Endodermal cell (in vitro differentiated cells): ENCODE results near the gene ERMAP. TPM values are rescaled to one million over a fixed set of nuclear protein-coding genes. Genes with fewer than 3 reads are reported as not detected.

ENCODE experiments used
- DNase-seq: peaks from one replicate; pipeline ENCODE4 v3.0.0-alpha.2; 2017
- H3K27ac ChIP-seq: 2 replicates; pipeline ENCODE4 v1.5.1; 2013; ENCODE audit warnings: mild to moderate bottlenecking, low read depth, low read length, moderate library complexity
- H3K27me3 ChIP-seq: 2 replicates; pipeline ENCODE4 v1.6.1; 2013; ENCODE audit warnings: mild to moderate bottlenecking, low read length, moderate library complexity; ENCODE audit not compliant: insufficient read depth, control insufficient read depth, poor library complexity, severe bottlenecking
- H3K36me3 ChIP-seq: 2 replicates; pipeline ENCODE4 v1.7.0; 2013; ENCODE audit warnings: mild to moderate bottlenecking, low read length, moderate library complexity; ENCODE audit not compliant: control insufficient read depth, insufficient read depth
- H3K4me1 ChIP-seq: one replicate; pipeline ENCODE4 v1.7.0; 2013; ENCODE audit warnings: low read length; ENCODE audit not compliant: control insufficient read depth, insufficient read depth
- H3K4me3 ChIP-seq: 2 replicates; pipeline ENCODE4 v1.5.1; 2013; ENCODE audit warnings: mild to moderate bottlenecking, low read length, moderate library complexity
- H3K9ac ChIP-seq: 2 replicates; pipeline ENCODE4 v1.6.1; 2013; ENCODE audit warnings: mild to moderate bottlenecking, low read length, moderate library complexity; ENCODE audit not compliant: poor library complexity, severe bottlenecking; ENCODE audit errors: extremely low read depth
- H3K9me3 ChIP-seq: 2 replicates; pipeline ENCODE4 v1.6.1; 2013; ENCODE audit warnings: mild to moderate bottlenecking, low read length, moderate library complexity; ENCODE audit not compliant: control insufficient read depth
- H3K27ac Mint-ChIP-seq: 2 replicates; pipeline ENCODE4 v1.8.0; 2020; ENCODE audit warnings: mixed read lengths
- H3K27me3 Mint-ChIP-seq: 2 replicates; pipeline ENCODE4 v1.8.0; 2021; ENCODE audit warnings: mild to moderate bottlenecking, mixed read lengths; ENCODE audit not compliant: insufficient read depth
- H3K36me3 Mint-ChIP-seq: 2 replicates; pipeline ENCODE4 v1.8.0; 2020; ENCODE audit warnings: low read depth, mixed read lengths
- H3K4me1 Mint-ChIP-seq: 2 replicates; pipeline ENCODE4 v1.8.0; 2020; ENCODE audit warnings: mixed read lengths
- H3K4me3 Mint-ChIP-seq: 2 replicates; pipeline ENCODE4 v1.8.0; 2020; ENCODE audit warnings: mild to moderate bottlenecking, moderate library complexity, mixed read lengths
- H3K9me3 Mint-ChIP-seq: 2 replicates; pipeline ENCODE4 v1.8.0; 2020; ENCODE audit warnings: mild to moderate bottlenecking, mixed read lengths
- CTCF ChIP-seq: fragments of 200-600 bp; sonication (generic); conservative IDR thresholded peaks from 2 replicates; pipeline ENCODE4 v1.5.0; 2021; ENCODE audit warnings: antibody characterized with exemption, mild to moderate bottlenecking
- WGBS, 2 experiments: methylation state at CpG; one replicate each; pipeline versions ENCODE4 v1.1.5 to v1.1.7; 2013; ENCODE audit warnings: missing lambda C conversion rate in 2 of 2, mixed read lengths in 1 of 2; ENCODE audit not compliant: insufficient coverage in 1 of 2, insufficient read length in 1 of 2; 5-methylcytosine and 5-hydroxymethylcytosine counted together
- total RNA-seq, 2 donors: library from RNA; stranded (reverse); fragmentation: NEBNext Ultra II Directional in 1 of 2; extraction: Animal tissue kit (Norgen Biotek cat#: 25700) in 1 of 2; gene quantifications; 2 replicates in 1 of 2; 3 replicates in 1 of 2; pipeline ENCODE4 v1.2.1, GENCODE V29; 2021

The ERMAP gene
- total RNA-seq, 2 donors from 2014 or later: 5.1 to 5.7 TPM

- Mint-ChIP-seq H3K4me1 (peaks cover 17% of the 10 kb centered on the region), H3K27ac (no peak overlapping the region), H3K4me3 (no peak overlapping the region), H3K27me3 (no peaks in the 10 kb centered on the region), H3K36me3 (peaks cover 31% of the 10 kb centered on the region), H3K9me3 (peaks cover 5% of the 10 kb centered on the region)
- H3K4me3 ChIP-seq: no peak overlapping the region
- WGBS, 2 experiments: 93 to 94% methylated on average over 2 to 4 of the region's 4 CpGs
- H3K27me3 ChIP-seq: no peaks in the 10 kb centered on the region
- no peak overlapping the region for H3K9ac ChIP-seq
- TF ChIP-seq CTCF: no peak
- no peak overlapping the region for H3K27ac ChIP-seq
- H3K36me3 ChIP-seq: peaks cover 6% of the 10 kb centered on the region
- no peak for DNase-seq
- H3K9me3 ChIP-seq: peaks cover 17% of the 10 kb centered on the region
- H3K4me1 ChIP-seq: peaks cover 3% of the 10 kb centered on the region
Measured at GRCh38 chr1:42844592-42845140, 27.7 kb downstream of the ERMAP start.

- Histone ChIP-seq H3K36me3 (peaks cover 11% of the 10 kb centered on the region), H3K4me1 (peaks cover 3% of the 10 kb centered on the region), H3K27ac (no peak overlapping the region), H3K9me3 (peaks cover 17% of the 10 kb centered on the region), H3K4me3 (no peak overlapping the region), H3K9ac (no peak overlapping the region), H3K27me3 (no peaks in the 10 kb centered on the region)
- no CpG with 5 or more reads among the region's 1 CpG for WGBS, 2 experiments
- Mint-ChIP-seq H3K9me3 (peaks cover 9% of the 10 kb centered on the region), H3K27me3 (no peaks in the 10 kb centered on the region), H3K27ac (no peak overlapping the region), H3K36me3 (peaks cover 36% of the 10 kb centered on the region), H3K4me3 (no peak overlapping the region), H3K4me1 (peaks cover 12% of the 10 kb centered on the region)
- no peak for DNase-seq
- TF ChIP-seq CTCF: no peak
Measured at GRCh38 chr1:42845193-42845592, 28.3 kb downstream of the ERMAP start.

GRCh38 chr1:42845866-42846256 lies 28.9 kb downstream of the ERMAP start:
- WGBS, 2 experiments: 0 to 14% methylated on average over 7 to 10 of the region's 10 CpGs
- no peak for DNase-seq
- H3K27me3 ChIP-seq: no peaks in the 10 kb centered on the region
- peaks cover 18% of the 10 kb centered on the region for H3K36me3 ChIP-seq
- peaks cover 15% of the 10 kb centered on the region for H3K9me3 Mint-ChIP-seq
- H3K27ac Mint-ChIP-seq: peak overlapping the region; percentile 63
- H3K4me1 Mint-ChIP-seq: peaks cover 12% of the 10 kb centered on the region
- H3K4me1 ChIP-seq: peaks cover 3% of the 10 kb centered on the region
- H3K9me3 ChIP-seq: peaks cover 22% of the 10 kb centered on the region
- no peak for TF ChIP-seq CTCF
- H3K4me3 Mint-ChIP-seq: peak overlapping the region; percentile 90
- no peaks in the 10 kb centered on the region for H3K27me3 Mint-ChIP-seq
- H3K9ac ChIP-seq: peak overlapping the region; percentile 44
- H3K36me3 Mint-ChIP-seq: peaks cover 43% of the 10 kb centered on the region
- H3K4me3 ChIP-seq: peak overlapping the region; percentile 87
- no peak overlapping the region for H3K27ac ChIP-seq
